Forelimb muscle (tissue), 1 donor: Measurements from ENCODE around the gene SLAMF1. TPM values are rescaled to one million over a fixed set of nuclear protein-coding genes. Genes with fewer than 3 reads are reported as not detected.
"Not testable (repeated sequence)": the region's sequence is repeated elsewhere in the genome, so short reads cannot be mapped to it uniquely, and the experiment has no call there.

Experiments used
- DNase-seq: peaks from one replicate; pipeline ENCODE4 v3.0.0-alpha.2; 2013; ENCODE audit warnings: low read depth
- polyA plus RNA-seq: library from polyadenylated mRNA; unstranded; fragments of 120-200 nt; gene quantifications from one replicate; pipeline ENCODE4 v1.2.1, GENCODE V29; 2013; ENCODE audit not compliant: insufficient read length

The SLAMF1 gene
- polyA plus RNA-seq, 1 donor = 0.05 TPM

DNA sequence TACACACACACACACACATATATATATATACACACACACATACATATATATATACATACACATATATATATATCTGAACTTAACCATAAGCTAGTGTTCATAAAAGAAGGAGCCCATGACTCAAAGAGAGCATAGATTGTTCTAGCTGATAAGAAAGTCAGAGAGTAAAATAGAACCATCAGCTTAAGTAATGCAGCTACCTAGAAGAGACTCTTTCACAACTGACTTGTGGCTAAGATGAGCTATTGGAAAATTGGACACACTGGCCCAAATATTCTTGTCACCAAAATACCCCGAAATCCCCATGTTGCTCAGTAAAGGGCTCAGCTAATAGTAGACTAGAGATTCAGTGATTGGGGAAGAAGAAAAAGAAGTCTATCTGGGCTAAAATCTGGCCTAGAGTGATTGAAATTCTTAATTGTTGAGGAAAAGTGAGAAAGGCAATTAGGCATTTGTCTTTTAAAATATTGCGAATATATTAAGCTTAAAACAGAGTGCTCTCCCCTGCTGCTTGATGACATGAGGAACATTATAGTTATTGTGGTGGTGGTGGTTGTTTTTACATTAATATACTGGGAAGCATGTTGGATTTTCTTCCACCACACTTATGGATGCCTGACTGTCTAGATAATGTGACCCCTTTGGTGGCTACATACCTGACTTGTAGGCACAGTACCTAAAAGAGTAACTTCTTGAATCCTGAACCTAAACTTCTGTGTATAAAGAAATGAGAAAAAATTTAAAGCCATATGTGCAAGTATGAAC lies 6.3 kb downstream of the SLAMF1 start:
- no peak for DNase-seq

DNA sequence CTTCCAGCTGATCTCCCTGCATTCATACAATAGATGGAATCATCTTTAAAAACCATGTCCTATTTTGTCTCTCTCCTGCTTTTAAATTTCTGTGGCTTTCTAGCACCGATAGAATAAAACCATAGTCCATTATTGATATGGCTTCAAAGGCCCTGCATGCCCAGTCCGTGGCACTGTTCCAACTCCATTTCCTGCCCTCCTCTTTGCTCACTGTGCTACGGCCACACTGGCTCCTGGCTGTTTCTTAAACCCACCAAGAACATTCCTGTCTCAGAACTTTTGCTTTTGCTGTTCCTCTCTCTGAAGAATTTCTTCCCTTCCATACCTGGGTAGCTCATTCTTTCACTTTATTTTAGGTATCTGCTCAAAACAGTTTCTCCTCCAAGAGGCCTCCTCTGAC lies 7.2 kb downstream of the SLAMF1 start:
- DNase-seq = no peak

DNA sequence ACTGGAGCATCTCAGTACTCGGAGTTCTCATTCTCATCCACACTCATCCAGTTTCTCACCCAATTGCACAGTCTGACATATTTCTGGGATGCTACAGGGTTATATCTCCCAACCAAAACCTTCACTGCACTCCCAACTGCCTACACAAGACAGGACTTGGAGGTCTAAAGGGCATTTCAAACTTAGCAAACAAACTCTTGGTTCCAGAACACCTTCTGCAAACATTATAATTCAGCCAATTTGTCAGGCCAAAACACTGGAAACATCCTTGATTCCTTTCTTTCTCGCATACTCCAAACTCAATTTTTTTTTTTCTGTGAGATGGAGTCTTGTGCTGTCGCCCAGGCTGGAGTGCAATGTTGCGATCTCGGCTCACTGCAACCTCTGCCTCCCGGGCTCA lies 7.9 kb downstream of the SLAMF1 start:
- no peak for DNase-seq

DNA sequence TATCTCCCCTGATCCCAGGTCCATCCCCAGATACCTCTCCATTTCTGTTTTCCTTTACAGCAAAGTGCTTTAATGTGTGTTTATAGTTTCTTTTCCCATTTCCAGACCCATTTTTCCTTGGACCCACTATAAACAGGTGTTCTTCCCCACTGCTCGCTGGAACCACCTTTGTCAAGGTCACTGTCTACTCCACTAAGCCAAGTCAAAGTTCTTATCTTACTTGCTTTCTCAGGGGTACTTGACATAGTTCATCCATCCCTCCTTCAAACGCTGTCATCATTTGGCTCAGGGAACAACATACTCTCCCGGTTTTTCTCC lies 8.3 kb downstream of the SLAMF1 start:
- DNase-seq = no peak

DNA sequence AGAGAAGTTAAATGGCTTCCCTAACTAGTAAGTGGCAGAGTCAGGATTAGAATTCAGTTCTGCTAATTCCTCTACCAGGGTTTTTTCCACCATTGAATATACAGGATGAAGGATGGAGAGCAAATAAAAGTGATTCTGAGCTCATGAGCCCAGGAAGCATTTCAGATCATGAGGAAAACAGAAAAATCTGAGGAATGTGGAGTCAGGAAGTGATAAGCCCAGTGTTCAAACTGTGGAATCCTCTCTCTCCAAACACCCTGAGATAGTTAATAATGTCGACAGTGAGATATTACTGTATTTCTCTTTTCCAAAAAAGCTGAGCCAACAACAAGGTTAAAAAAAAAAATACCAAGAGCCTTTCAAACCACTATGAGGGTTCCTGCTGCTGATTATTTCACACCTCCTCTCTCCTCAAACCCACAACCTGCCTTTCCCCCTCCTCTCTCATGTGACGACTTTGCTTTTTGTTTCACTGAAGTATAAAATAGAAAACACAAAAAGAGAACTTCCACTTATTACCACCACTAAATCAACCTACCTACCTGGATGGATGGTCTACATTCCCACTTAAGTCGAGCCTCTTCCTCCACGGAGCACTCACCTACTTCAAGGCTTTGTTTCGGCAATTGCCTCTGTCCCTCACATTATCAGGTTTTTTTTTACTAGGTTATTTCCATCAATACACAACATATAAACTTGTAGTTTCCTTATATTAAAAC lies 8.9 kb downstream of the SLAMF1 start:
- DNase-seq = no peak

DNA sequence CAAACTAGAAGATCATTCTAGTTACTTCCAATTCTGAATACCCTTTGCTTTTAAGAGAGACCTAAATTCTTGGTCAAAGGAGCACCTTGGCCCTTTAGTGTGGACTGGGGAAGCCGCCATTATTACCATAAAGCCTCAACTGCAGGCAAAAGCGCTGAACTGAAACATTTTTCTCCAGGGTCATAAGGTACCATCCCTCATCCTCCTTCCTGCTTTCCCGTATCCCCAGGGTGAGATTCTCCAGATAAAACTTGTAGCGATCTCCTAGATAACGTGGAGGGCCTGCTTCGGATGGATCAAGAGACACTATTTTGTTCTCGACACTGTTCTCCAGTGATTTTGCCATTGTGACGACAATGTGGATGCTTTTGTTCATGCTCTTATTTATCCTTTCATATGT lies 9.8 kb downstream of the SLAMF1 start:
- DNase-seq = no peak

DNA sequence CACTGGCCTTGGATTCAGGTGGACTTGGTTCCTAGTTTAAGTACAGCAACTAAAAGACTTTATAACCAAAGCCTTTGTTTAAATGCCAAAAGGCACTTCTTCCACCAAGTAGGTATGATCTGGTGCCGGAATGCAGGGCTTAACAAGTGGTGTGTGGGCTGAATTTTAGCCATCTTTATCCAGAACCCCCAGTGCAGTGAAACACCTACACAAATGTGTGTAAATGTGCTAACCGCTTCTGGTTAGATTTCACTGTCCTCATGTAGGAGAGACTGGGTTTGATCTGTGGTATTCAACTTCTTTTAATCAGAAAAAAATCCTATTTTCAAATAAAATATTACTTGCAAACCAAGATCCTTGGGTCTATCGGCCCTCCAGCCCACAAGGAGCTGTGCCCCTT lies 10.3 kb downstream of the SLAMF1 start:
- no peak for DNase-seq

DNA sequence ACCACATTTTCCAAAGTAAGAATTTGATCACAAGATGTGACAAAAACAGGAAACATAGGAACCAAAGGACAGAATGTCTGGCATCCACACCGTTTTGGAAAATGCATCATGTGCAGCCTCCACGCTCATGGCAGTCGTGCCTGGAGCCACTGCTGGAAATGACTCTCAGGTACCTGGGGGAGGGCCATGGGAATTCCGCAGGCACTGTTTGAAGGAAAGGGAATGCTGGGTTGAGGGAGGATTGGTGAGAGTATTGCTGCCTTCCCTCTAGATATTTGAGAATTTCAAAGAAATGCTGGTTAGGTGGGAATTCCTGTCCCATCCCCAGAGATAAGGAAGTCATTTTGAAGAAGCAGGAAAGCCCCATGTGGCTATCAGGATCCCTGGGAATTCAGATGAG lies 10.8 kb downstream of the SLAMF1 start:
- no peak for DNase-seq

DNA sequence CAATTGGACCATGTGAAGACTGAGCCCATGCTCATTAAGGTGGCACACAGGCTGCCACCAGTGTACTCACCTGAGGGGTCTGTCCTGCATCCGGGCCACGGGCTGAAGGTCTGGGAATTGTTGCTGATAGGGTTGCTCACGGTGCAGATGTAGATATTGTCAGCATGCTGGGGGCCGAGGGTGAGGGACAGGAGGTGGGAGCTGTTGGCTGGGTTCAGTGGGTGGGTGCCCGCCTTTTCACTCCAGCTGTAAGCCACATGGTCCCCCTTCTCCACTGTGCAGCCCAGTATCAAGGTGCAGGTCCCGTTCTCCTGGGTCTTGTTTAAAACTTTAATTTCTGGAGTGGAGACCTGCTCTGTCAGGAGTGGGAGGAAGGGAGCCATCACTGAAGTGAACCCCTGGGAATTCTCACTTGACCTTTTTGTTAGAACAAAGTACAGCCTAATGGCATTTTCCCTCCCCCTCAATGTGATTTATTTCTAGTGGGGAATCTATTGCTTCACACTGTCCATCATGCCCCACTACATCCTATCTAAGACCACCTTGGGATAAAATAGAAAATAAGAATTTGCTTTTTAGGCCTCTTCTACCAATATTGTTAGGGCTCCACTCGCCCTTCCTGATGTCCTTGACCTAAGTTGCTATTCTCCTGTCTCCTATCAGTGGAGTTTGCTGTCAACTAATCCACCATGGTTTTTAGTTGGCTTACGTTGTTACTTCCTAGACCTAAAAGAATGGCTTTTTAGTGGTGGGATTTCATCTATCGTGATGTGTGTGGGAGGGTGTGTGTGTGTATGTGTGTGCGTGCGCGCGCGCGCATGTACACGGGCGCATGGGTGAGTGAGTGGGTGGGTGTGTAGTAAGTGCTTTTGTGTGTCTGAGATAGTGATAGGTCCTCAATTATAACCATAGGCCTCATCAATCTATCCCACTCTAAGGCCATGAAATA lies 12.0 kb downstream of the SLAMF1 start:
- no peak for DNase-seq

DNA sequence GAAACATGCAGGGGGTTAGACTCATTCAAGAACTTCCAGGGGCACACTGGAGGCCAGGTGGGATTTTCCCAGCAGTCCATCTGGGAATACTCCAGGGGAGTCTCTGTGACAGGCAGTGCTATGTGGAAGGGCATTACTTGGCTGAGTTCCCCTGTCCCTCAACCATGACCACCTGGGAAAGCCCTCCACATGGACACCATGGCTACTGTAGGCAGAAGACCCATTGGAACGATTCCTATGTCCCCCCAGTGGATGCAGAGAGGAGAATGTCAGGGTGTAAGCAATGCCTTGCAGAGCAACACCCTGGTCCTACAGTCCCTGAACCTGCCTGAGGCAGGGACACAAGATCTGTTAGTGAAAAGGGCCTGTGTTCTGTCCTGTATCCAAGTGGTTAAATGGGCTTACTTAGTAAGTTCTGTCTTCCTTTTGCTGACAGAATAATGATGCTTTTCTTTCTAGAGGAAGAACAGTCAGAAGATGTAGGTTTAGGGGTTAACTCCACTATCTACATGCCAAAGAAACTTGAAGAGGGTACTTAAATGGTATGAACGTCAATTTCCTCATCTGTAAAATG lies 13.4 kb downstream of the SLAMF1 start:
- DNase-seq = no peak

DNA sequence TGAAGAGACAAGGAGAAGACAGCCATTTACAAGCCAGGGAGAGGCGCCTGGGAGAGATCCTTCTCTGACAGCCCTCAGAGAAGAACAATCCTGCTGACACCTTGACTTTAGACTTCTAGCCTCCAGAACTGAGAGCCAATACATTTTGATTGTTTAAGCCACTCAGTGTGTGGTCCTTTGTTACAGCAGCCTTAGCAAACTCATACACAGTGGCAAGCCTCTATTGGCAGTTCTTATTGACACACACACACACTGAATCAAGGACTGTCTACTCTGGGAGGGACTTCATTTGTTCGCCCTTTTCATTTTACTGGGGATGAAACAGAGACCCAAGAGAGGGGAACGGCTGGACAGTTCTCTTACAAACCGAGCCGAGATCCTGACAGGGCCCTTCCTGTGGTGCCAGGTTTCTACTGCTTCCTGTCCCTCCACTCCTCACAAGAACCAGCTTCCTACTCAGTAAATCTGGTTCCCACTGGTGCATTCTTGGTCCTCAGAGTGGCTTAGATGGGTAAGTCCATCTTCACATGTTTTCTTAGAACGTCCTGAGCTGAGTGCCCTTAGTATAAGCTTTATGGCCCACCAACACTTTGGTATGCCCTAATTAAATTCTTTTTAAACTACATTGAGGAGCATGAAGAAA lies 14.7 kb downstream of the SLAMF1 start:
- DNase-seq = no peak

DNA sequence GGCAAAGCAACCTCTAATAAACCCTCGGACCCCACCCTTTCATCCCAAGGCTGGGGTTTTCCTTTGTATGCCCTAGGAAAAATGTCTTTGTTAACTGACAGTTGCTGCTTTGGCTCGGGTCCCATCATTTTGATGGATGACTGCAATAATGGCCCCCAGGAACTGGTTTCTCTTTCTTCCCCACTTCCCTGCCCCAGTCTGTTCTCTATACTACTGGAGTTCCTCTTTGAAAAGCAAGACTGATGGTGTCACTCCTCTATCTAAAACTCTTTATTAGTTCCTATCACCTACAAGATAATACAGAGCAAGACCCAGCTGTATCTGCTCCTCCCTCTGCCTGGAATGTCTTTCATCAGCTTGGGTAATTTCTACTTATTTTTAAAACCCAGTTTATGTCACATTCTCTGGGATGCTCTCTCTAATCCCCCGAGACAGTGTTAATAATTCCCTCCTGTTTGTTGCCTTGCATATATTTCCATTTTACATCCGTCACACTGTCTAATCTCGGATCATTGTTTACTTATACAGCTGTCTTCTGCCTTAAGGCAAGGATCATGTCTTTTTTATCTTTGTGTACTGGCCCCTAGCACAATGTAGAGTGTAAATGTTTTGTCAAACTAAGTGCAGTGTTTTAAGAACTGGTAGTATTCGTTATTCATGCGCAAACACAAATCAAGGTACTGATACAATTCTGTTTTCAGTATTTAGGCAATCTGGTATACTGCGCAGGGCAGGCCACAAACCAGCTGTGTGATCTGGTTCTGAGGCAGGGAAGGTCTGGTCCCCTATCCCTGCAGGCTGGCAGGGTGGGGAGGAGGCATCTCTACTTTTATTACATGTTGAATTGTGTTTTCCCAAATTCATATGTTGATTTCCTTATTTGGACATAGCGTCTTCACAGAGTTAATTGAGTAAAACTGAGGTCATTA lies 16.1 kb downstream of the SLAMF1 start:
- DNase-seq = no peak

DNA sequence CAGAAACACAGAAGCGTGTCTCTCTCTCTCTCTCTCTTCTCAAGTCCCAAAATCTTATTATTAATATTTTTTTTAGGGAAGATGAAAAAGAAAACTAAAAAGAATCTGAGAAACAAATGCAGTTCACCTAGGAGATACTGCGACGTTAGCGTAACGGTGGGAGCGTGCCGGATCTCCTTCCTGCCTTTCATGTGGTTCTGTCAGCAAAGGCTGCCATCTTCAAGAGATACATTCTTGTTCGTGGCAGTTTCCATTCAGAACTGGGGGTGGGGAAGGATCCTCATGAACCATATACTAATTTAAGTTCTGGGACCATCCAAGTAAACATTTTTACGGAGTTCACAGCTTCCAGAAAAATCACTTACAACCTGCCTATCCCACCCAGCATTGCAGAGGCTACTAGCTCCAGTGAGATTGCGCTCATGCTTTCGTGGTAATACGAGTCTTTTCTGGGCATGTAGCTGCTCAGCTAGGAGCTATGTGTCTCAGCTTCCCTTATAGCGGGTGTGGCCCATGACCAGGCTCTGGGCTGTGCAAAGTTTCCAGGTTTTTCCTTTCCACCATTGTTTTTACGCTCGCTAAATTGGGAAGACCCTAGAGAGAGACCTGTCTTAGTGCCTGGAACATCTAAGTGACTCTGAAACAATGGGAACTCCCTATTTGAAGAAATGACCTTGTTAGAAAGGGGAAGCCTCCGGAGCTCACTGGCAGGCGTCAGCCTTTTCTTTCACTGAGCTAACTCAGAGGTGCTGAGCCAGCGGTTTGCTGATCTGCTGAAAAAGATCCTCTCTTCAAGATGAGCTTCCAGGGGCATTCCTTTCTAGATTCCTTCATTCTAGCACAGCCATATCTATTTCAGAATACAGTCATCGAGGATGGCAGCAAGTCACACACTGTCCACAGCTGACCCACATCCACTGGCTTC lies 17.3 kb downstream of the SLAMF1 start:
- no peak for DNase-seq

DNA sequence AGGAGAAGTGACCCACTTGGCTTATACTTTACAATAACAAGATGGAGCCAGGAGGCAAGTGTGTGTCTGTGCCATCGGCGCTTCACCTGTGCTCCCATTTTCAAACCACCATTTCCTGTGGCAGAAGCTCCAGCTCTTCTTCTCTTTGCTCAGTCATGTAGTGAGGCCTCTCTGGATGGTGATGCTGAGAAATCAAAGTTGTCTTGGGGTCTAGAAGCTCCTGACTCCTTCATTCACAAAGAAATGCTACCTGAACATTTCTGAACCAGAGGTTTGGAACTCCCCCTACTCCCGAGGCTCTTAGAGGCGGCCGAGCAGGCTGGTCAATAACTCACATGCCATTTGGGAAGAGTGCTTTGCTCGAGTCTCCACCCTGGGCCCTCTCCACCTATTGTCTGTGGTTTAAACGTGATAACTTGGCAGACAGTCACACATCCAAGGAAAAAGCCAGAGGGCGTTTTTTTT lies 18.0 kb downstream of the SLAMF1 start:
- DNase-seq = no peak

DNA sequence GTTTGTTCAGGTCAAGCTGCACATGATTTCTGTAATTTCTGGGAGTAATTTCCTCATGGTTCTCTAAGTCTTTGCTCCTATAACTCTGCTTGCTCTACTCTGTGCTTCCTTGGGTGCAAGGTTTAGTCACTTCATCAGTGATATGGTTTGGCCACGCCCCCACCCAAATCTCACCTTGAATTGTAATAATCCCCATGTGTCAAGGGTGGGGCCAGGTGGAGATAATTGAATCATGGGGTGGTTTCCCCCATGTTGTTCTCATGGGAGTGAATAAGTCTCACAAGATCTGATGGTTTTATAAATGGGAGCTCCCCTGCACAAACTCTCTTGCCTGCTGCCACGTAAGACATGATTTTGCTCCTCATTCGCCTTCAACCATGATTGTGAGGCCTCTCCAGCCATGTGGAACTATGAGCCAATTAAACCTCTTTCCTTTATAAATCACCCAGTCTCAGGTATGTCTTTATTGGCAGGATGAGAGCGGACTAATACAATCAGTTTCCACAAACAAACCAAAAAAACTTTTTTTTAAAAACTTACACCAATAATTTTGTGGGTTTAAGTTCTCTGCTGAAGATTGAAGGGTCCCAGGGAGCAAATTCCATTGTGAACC lies 19.1 kb downstream of the SLAMF1 start:
- DNase-seq = not testable (repeated sequence)

DNA sequence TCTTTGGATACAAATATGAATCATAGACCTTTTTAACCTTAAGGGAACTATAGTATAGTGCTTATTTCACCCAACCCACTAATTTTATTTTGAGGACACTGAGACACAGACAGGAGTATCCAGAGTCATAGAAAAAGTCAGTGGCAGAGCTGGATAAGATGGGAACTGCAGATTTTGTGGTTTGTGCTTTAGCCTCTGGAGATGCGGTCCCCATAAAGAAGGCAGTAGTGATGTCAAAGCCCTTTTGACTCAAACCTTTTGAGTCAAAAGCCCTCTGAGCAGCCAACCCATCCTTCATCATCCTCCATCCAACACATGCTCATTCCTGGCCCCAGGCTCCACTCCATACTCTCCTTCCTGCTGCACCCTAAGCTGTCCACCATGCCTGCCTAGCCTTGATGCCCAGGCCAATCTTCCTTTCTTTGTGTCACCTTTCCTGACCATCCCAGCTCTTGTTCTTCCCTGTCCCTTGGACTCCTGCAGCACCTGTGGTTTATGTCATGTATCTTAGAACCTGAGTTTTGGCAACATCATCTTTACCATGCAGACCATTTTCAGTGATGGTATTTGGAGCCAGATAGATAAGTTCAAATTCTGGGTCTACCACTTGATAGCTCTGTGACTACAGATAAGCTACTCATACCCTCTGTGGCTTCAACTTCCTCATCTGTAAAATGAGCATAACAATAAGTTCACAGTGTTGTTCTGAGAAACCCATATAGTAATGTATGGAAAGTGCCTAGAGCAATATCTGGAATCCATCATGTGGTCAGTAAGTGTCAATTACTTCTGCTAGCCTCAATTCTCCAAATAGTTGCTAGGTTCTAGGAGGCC lies 20.1 kb downstream of the SLAMF1 start:
- DNase-seq = no peak

DNA sequence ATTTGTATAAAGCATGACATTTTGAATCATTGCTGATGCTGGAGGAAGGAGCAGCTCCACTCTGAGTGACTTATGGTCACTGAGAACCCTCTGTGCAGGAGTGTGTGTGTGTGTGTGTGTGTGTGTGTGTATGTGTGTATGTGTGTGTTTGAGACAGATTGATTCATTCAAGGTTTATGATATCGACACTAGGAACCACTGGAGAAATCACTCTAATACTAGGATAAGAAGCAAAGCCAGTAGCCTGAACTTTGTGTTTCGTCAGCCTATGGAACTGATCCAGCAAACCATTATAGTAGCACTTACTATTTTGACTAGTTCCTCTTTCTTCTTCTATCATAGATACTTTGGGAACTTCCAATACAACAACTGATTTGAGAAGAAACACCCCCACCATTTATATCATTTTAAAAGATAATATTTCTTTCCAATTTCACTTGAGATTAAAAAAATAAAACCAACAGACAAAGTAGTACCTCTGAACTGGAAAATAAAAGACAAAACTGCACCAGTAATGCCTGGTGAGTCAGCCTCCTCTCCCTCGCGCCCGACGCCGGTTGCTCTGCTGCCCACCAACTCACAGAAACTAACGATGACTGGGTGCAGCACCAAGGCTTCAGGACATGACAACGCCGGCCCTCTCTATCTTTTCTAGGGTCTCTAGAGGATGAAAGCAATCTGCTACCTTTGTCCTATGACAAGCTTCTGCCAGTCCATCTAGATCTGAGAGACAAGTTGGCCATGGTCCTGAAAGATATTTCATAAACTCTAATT lies 20.9 kb downstream of the SLAMF1 start:
- no peak for DNase-seq
